ENCODE measurements around the gene CTDSPL.

DNA sequence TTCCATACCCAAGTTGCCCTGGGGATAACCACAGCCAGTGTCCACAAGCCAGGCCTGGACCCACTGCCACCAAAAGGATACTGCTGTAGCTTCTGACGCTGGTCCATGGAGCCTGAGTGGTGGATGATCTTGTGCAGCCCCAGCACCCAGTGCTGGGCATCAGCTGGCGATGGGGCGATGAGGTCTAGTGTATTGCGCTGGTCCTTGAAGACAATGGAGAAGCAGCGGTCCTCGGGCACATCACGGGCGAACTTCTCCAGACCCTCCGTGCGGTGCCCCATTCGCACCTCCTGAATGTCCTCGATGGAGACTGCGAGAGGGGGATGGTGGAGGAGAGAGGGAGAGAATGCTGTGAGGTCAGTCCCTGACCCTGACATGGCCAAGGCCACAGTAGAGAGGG, 154.7 kb downstream of the CTDSPL start:
- TF ChIP-seq, protein P1, sequence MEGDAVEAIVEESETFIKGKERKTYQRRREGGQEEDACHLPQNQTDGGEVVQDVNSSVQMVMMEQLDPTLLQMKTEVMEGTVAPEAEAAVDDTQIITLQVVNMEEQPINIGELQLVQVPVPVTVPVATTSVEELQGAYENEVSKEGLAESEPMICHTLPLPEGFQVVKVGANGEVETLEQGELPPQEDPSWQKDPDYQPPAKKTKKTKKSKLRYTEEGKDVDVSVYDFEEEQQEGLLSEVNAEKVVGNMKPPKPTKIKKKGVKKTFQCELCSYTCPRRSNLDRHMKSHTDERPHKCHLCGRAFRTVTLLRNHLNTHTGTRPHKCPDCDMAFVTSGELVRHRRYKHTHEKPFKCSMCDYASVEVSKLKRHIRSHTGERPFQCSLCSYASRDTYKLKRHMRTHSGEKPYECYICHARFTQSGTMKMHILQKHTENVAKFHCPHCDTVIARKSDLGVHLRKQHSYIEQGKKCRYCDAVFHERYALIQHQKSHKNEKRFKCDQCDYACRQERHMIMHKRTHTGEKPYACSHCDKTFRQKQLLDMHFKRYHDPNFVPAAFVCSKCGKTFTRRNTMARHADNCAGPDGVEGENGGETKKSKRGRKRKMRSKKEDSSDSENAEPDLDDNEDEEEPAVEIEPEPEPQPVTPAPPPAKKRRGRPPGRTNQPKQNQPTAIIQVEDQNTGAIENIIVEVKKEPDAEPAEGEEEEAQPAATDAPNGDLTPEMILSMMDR (IDR thresholded peaks at IDR 0.05): no peak
- no peak for TF ChIP-seq EP300 (IDR thresholded peaks at IDR 0.05; ENCODE audit: low read depth)
